Measurements from ENCODE around the gene COMMD1.
"Not testable (repeated sequence)": the region's sequence is repeated elsewhere in the genome, so short reads cannot be mapped to it uniquely, and the experiment has no call there.

Gene COMMD1

DNA sequence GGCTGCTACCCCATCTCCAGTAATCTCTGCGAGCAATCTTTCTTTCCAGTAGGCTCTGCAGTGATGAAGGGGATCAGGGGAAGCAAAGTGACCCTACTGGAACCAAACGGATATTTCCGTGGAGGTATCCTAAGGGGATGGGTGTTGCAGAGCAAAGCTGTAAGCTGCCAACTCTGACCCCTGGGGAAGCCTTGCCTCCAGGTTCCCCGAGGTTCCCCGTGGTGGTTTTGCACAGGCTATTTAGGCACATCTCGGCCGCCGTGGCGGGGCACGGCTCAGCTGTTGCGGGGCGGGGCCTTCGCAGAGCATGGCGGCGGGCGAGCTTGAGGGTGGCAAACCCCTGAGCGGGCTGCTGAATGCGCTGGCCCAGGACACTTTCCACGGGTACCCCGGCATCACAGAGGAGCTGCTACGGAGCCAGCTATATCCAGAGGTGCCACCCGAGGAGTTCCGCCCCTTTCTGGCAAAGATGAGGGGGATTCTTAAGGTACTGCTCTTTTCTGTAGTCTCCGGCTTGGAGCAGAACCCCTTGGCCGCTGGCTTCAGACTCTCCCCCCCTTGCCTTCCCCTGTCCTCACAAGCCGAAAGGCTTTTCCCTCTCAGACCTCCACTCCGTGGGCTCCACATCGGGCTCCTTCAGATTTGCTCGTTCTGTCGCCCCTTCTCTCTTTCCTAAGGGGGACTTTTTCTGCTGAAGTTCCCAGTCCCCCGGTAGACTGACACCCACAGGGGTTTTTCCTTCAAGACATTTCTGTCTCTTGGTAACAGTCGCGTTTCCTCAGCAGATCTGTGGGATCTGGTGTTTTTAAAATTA lies at the start of gene COMMD1:
Gene COMMD1, plus strand, starts transcription at position 303 of the 814 bp plus-strand sequence. Its CDS starts 5 bp downstream, at position 308.
- Mint-ChIP-seq H3K36me3 (ENCODE audit: low read depth) (no peaks in the 10 kb centered on the region), H3K27me3 (ENCODE audit: low read depth) (no peaks in the 10 kb centered on the region), H3K4me1 (peaks cover 4% of the 10 kb centered on the region), H3K27ac (peak within 1 kb of the TSS; percentile 75 to 87 (median 86)), H3K4me3 (peak within 1 kb of the TSS; percentile 98 to 100 (median 99)), H3K9me3 (no peaks in the 10 kb centered on the region)
- TF ChIP-seq, protein P1, sequence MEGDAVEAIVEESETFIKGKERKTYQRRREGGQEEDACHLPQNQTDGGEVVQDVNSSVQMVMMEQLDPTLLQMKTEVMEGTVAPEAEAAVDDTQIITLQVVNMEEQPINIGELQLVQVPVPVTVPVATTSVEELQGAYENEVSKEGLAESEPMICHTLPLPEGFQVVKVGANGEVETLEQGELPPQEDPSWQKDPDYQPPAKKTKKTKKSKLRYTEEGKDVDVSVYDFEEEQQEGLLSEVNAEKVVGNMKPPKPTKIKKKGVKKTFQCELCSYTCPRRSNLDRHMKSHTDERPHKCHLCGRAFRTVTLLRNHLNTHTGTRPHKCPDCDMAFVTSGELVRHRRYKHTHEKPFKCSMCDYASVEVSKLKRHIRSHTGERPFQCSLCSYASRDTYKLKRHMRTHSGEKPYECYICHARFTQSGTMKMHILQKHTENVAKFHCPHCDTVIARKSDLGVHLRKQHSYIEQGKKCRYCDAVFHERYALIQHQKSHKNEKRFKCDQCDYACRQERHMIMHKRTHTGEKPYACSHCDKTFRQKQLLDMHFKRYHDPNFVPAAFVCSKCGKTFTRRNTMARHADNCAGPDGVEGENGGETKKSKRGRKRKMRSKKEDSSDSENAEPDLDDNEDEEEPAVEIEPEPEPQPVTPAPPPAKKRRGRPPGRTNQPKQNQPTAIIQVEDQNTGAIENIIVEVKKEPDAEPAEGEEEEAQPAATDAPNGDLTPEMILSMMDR (IDR thresholded peaks at IDR 0.05; ENCODE audit: unreplicated experiment in 3 of 3): no peak

DNA sequence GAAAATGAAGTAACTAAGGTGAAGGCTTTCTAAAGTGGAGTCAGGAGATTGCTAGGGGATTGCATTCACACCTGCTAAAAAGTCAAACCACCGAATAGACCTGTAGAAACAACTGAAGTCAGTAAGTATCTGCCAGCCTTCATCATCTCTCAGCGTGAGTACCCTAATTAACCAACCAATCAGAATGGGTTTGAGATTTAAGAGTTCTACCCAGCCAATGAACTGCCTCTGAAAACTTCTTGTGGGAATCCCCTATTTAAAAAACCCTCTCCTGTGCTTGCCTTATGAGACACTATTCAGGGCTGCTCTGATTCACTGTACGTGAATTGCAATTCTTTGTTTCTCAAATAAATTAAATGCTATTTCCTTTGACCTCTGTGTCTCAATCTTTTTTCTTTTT lies 48.2 kb upstream of the COMMD1 start:
- TF ChIP-seq, protein P1 (IDR thresholded peaks at IDR 0.05; ENCODE audit: unreplicated experiment in 3 of 3): no peak
- Mint-ChIP-seq H3K27me3 (ENCODE audit: low read depth) (no peaks in the 10 kb centered on the region), H3K27ac (no peak overlapping the region), H3K4me3 (peak overlapping the region in 1 of 3 experiments; percentile 7), H3K36me3 (ENCODE audit: low read depth) (peaks cover 14% of the 10 kb centered on the region), H3K9me3 (peaks cover 5% of the 10 kb centered on the region), H3K4me1 (peaks cover 5% of the 10 kb centered on the region)

DNA sequence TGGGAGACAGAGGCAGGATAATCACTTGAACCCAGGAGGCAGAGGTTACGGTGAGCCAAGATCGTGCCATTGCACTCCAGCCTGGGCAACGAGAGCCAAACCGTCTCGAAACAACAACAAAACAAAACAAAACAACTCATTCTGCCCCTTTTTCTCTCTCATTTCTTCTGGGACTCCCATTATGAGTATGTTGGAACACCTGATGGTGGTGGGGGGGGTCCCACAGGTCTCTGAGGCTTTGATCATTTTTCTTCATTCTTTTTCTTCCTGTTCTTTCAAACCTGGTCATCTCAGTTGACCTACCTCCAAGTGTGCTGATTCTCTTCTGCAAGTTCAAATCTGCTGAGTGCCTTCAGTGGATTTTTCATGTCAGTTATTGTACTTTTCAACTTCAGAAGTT lies 43.4 kb upstream of the COMMD1 start:
- TF ChIP-seq, protein P1 (IDR thresholded peaks at IDR 0.05; ENCODE audit: unreplicated experiment in 3 of 3): no peak

DNA sequence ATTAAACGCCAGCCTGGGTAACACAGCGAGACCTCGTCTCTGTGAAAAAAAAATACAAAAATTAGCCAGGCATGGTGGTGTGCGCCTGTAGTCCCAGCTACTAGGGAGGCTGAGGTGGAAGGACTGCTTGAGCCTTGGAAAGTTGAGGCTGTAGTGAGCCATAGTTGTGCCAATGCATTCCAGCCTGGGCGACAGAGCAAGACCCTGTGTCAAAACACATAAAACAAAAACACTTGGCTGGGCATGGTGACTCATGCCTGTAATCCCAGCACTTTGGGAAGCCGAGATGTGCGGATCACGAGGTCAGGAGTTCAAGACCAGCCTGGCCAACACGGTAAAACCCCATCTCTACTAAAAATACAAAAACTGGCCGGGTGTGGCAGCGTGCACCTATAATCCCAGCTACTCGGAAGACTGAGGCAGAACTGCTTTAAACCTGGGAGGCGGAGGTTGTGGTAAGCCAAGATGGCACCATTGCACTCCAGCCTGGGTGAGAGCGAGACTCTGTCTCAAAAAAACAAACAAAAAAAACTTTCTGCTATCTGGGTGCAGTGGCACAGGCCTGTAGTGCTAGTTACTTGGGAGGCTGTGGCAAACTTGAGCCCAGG lies 38.9 kb upstream of the COMMD1 start:
- H3K4me1 Mint-ChIP-seq; H3K27ac Mint-ChIP-seq; H3K9me3 Mint-ChIP-seq; H3K4me3 Mint-ChIP-seq; H3K27me3 Mint-ChIP-seq (ENCODE audit: low read depth): not testable (repeated sequence)
- H3K36me3 Mint-ChIP-seq (ENCODE audit: low read depth): peaks cover 88% of the 10 kb centered on the region

More for the DNA sequence above, 43.4 kb upstream of the COMMD1 start:
- no peaks in the 10 kb centered on the region for H3K4me1 Mint-ChIP-seq
- H3K9me3 Mint-ChIP-seq: peaks cover 9% of the 10 kb centered on the region
- no peak overlapping the region for H3K27ac Mint-ChIP-seq
- H3K4me3 Mint-ChIP-seq: no peak overlapping the region
- H3K36me3 Mint-ChIP-seq (ENCODE audit: low read depth): peaks cover 59% of the 10 kb centered on the region
- no peaks in the 10 kb centered on the region for H3K27me3 Mint-ChIP-seq (ENCODE audit: low read depth)

DNA sequence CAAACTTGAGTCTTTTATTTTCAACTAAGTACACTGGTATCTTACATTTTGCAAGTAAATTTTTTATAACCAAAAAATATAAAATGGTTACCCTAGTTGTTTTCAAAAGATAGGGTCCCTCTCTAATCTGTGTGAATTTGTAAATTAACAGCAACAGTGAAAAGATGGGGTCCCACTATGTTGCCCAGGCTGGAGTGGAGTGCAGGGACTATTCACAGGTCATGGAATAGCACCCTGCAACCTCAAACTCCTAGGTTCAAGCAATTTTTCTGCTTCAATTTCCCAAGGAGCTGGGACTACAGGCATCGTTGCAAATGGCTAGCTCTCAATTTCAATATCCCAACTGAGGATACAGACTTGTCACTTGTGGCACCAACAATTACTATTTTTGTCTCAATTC lies 29.1 kb upstream of the COMMD1 start:
- H3K4me1 Mint-ChIP-seq: no peaks in the 10 kb centered on the region
- no peaks in the 10 kb centered on the region for H3K27me3 Mint-ChIP-seq (ENCODE audit: low read depth)
- peaks cover 75% of the 10 kb centered on the region for H3K36me3 Mint-ChIP-seq (ENCODE audit: low read depth)
- H3K4me3 Mint-ChIP-seq: no peak overlapping the region
- no peaks in the 10 kb centered on the region for H3K9me3 Mint-ChIP-seq
- H3K27ac Mint-ChIP-seq: no peak overlapping the region
- TF ChIP-seq, protein P1 (IDR thresholded peaks at IDR 0.05; ENCODE audit: unreplicated experiment in 3 of 3): no peak

DNA sequence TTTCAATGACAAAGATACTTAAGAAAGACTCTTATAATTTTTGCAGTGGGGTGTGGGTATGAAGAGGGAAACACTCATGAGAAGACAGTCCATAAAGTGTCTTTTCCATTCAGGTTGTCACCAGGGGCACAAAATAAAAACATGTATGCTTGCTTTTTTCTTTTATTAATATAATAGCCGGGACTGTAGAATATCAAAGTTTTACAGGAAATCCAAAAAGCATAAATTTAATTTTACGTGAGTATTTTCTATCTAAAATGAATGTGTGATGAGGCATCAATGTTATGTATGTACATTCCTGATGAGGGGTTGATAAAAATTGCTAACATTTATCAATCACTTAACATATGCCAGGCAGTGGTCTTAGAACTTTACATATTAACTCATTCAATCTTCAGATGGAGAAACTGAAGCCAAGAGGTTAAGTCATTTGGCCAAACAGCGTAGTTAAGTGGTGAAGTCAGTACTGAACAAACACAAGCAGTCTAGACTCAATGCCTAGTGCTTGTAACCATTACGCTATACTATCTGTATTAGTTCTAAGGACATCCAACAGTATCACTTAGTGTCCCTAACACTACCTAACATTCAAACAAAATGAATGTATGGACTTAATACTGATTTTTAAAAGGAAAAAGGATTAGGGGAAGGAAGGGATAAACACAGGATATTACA lies 27.8 kb upstream of the COMMD1 start:
- H3K4me1 Mint-ChIP-seq: no peaks in the 10 kb centered on the region
- TF ChIP-seq, protein P1 (IDR thresholded peaks at IDR 0.05; ENCODE audit: unreplicated experiment in 3 of 3): no peak
- no peaks in the 10 kb centered on the region for H3K9me3 Mint-ChIP-seq
- H3K4me3 Mint-ChIP-seq: no peak overlapping the region
- peaks cover 72% of the 10 kb centered on the region for H3K36me3 Mint-ChIP-seq (ENCODE audit: low read depth)
- no peak overlapping the region for H3K27ac Mint-ChIP-seq
- H3K27me3 Mint-ChIP-seq (ENCODE audit: low read depth): no peaks in the 10 kb centered on the region
